IMR-90 (cell line): Measurements from ENCODE around the gene MPV17L. TPM values are rescaled to one million over a fixed set of nuclear protein-coding genes. Genes with fewer than 3 reads are reported as not detected.
"Not testable (repeated sequence)": the region's sequence is repeated elsewhere in the genome, so short reads cannot be mapped to it uniquely, and the experiment has no call there.

Source experiments
- ATAC-seq: fragments of 200-7000 bp; cut with Tn5 transposase; 2 replicates; pipeline ENCODE4 v1.9.1; 2020; ENCODE audit warnings: low read depth, mild to moderate bottlenecking, moderate library complexity
- BruUV-seq: library from RNA; stranded (reverse); fragments of 400-500 nt; replicated peaks from 2 replicates; lab custom pipeline; 2021; lab: Mats Ljungman, UMichigan
- CTCF ChIA-PET: fragments of 300-600 bp; formaldehyde crosslinking; extraction: SDS; loops from one replicate; lab custom pipeline; 2021; ENCODE audit warnings: antibody characterized with exemption; lab: Yijun Ruan, JAX
- POLR2A ChIA-PET: fragments of 300-600 bp; sonication (Branson Sonifier 250); formaldehyde crosslinking; loops from one replicate; lab custom pipeline; 2022; ENCODE audit warnings: antibody characterized with exemption; ENCODE audit not compliant: unreplicated experiment; lab: Charles Lee
- DNase-seq: peaks from one replicate; pipeline ENCODE4 v3.0.0; 2013
- H2AFZ ChIP-seq: replicated peaks from 2 replicates; pipeline ENCODE3; 2013; ENCODE audit warnings: low read length, mild to moderate bottlenecking; ENCODE audit not compliant: poor library complexity
- H2AK5ac ChIP-seq: 2 replicates; pipeline ENCODE4 v1.6.1; 2013; ENCODE audit warnings: low read depth, low read length, inconsistent platforms
- H2AK9ac ChIP-seq: replicated peaks from 2 replicates; pipeline ENCODE3; 2013; ENCODE audit warnings: mild to moderate bottlenecking, low read depth, low read length, moderate library complexity; ENCODE audit not compliant: poor library complexity
- H2BK120ac ChIP-seq: 2 replicates; pipeline ENCODE4 v1.6.1; 2013; ENCODE audit warnings: low read depth, low read length, inconsistent platforms
- H2BK15ac ChIP-seq: 3 replicates; pipeline ENCODE4 v1.6.1; 2013; ENCODE audit warnings: low read depth, low read length, inconsistent platforms
- H2BK20ac ChIP-seq: 2 replicates; pipeline ENCODE4 v1.6.1; 2013; ENCODE audit warnings: low read depth, mild to moderate bottlenecking, inconsistent platforms, low read length, moderate library complexity
- H2BK5ac ChIP-seq: 2 replicates; pipeline ENCODE4 v1.6.1; 2013; ENCODE audit warnings: mild to moderate bottlenecking, low read depth, low read length, inconsistent platforms; ENCODE audit not compliant: poor library complexity, severe bottlenecking
- H3K14ac ChIP-seq: replicated peaks from 2 replicates; pipeline ENCODE4 v1.6.1; 2013; ENCODE audit warnings: low read depth, low read length, inconsistent platforms
- H3K18ac ChIP-seq: 2 replicates; pipeline ENCODE4 v1.6.1; 2013; ENCODE audit warnings: low read depth, low read length, control low read depth
- H3K23ac ChIP-seq: 2 replicates; pipeline ENCODE4 v1.6.1; 2013; ENCODE audit warnings: low read depth, low read length, inconsistent platforms
- H3K27ac ChIP-seq: 2 replicates; pipeline ENCODE4 v1.5.1; 2013; ENCODE audit warnings: mild to moderate bottlenecking, control low read depth, low read length; ENCODE audit not compliant: insufficient read depth
- H3K27me3 ChIP-seq: 2 replicates; pipeline ENCODE4 v1.6.1; 2013; ENCODE audit warnings: low read length; ENCODE audit not compliant: control insufficient read depth, insufficient read depth
- H3K36me3 ChIP-seq: 2 replicates; pipeline ENCODE4 v1.6.1; 2013; ENCODE audit warnings: low read length, mixed read lengths; ENCODE audit not compliant: control insufficient read depth, insufficient read depth
- H3K4ac ChIP-seq: 2 replicates; pipeline ENCODE4 v1.6.1; 2013; ENCODE audit warnings: low read depth, low read length, inconsistent platforms
- H3K4me1 ChIP-seq: 2 replicates; pipeline ENCODE4 v1.6.1; 2013; ENCODE audit warnings: low read length, mixed read lengths; ENCODE audit not compliant: control insufficient read depth, insufficient read depth
- H3K4me2 ChIP-seq: 2 replicates; pipeline ENCODE4 v1.6.1; 2013; ENCODE audit warnings: low read depth, mild to moderate bottlenecking, control low read depth, low read length, moderate library complexity
- H3K4me3 ChIP-seq: 2 replicates; pipeline ENCODE4 v1.5.1; 2013; ENCODE audit warnings: low read depth, mild to moderate bottlenecking, control low read depth, low read length, moderate library complexity; ENCODE audit not compliant: insufficient read depth
- H3K56ac ChIP-seq: 2 replicates; pipeline ENCODE4 v1.6.1; 2013; ENCODE audit warnings: low read length, inconsistent platforms; ENCODE audit not compliant: insufficient read depth; ENCODE audit errors: extremely low read depth
- H3K79me1 ChIP-seq, 2 experiments: 2 replicates each; pipeline ENCODE4 v1.6.1; 2013; ENCODE audit warnings: low read length in 2 of 2, inconsistent platforms in 1 of 2, low read depth in 1 of 2
- H3K9ac ChIP-seq: 2 replicates; pipeline ENCODE4 v1.6.1; 2013; ENCODE audit warnings: low read depth, low read length, control low read depth
- H3K9me1 ChIP-seq: 2 replicates; pipeline ENCODE4 v1.6.1; 2013; ENCODE audit warnings: low read length, inconsistent platforms; ENCODE audit not compliant: insufficient read depth
- H3K9me3 ChIP-seq: 2 replicates; pipeline ENCODE4 v1.6.1; 2013; ENCODE audit warnings: low read length; ENCODE audit not compliant: control insufficient read depth, insufficient read depth
- H4K20me1 ChIP-seq: 2 replicates; pipeline ENCODE4 v1.6.1; 2013; ENCODE audit warnings: low read length, inconsistent platforms; ENCODE audit not compliant: insufficient read depth
- H4K5ac ChIP-seq: 2 replicates; pipeline ENCODE4 v1.6.1; 2013; ENCODE audit warnings: mild to moderate bottlenecking, low read depth, low read length, control low read depth
- H4K8ac ChIP-seq, 2 experiments: 2 replicates each; pipeline ENCODE4 v1.6.1; 2013; ENCODE audit warnings: low read depth in 2 of 2, low read length in 2 of 2, control low read depth in 1 of 2, inconsistent platforms in 1 of 2
- H4K91ac ChIP-seq: 2 replicates; pipeline ENCODE4 v1.6.1; 2013; ENCODE audit warnings: low read depth, low read length, inconsistent platforms; ENCODE audit not compliant: insufficient read depth
- BHLHE40 ChIP-seq: fragments of 150-350 bp; IDR thresholded peaks from 2 replicates; pipeline ENCODE4 v1.6.1; 2016; ENCODE audit warnings: mild to moderate bottlenecking, low read depth, low read length
- CEBPB ChIP-seq: IDR thresholded peaks from 2 replicates; pipeline ENCODE4 v1.6.1; 2012; ENCODE audit warnings: low read depth, low read length, improper control_type of control experiment
- FOS ChIP-seq: fragments of 150-350 bp; IDR thresholded peaks from 2 replicates; pipeline ENCODE4 v1.6.1; 2016; ENCODE audit warnings: low read depth, low read length
- WGBS, 2 experiments: methylation state at CpG; one replicate each; pipeline versions ENCODE4 v1.1.5 to v1.1.7; 2013; ENCODE audit warnings: missing lambda C conversion rate in 2 of 2; ENCODE audit not compliant: insufficient read length in 1 of 2; ENCODE audit errors: extremely low coverage in 2 of 2; 5-methylcytosine and 5-hydroxymethylcytosine counted together
- dilution Hi-C: fragments of 300-500 bp; cut with HindIII; formaldehyde crosslinking; loops from one replicate; pipeline ENCODE4 v1.14.3; 2018; ENCODE audit warnings: low sequenced_read_pairs; ENCODE audit not compliant: unreplicated experiment
- in situ Hi-C: fragments of 300-500 bp; cut with MboI; formaldehyde crosslinking; loops from 3 replicates; pipeline ENCODE4 v1.14.3; 2019; ENCODE audit warnings: low sequenced_read_pairs, inconsistent platforms, mixed read lengths
- intact Hi-C: fragments of 100-400 bp; cut with micrococcal nuclease; formaldehyde crosslinking; loops from 2 replicates; pipeline ENCODE4 v1.10.0; 2022
- polyA plus RNA-seq, 3 experiments: library from polyadenylated mRNA; depleted of rRNA; stranded (reverse); fragments of >200 nt; gene quantifications; 2 replicates each; pipeline ENCODE4 v1.2.3, GENCODE V29; 2012; ENCODE audit warnings: low replicate concordance in 1 of 3
- total RNA-seq: library from RNA; depleted of rRNA; stranded (reverse); fragments of >200 nt; gene quantifications from 2 replicates; pipeline ENCODE4 v1.2.3, GENCODE V29; 2012
- TF ChIP-seq, protein P1 (sequence below): fragments of 150-350 bp; IDR thresholded peaks from 2 replicates; pipeline ENCODE4 v1.6.1; 2016; ENCODE audit warnings: low read depth, mild to moderate bottlenecking, low read length, moderate library complexity, borderline replicate concordance
- TF ChIP-seq, protein P2 (sequence below): fragments of 150-350 bp; IDR thresholded peaks from 2 replicates; pipeline ENCODE4 v1.6.1; 2017; ENCODE audit warnings: mild to moderate bottlenecking, antibody characterized with exemption, low read length, low read depth

Gene MPV17L
- total and polyA plus RNA-seq, 2 of the 4 experiments (the other 2 are of a cell fraction): 0.03 TPM; not detected in 1

DNA sequence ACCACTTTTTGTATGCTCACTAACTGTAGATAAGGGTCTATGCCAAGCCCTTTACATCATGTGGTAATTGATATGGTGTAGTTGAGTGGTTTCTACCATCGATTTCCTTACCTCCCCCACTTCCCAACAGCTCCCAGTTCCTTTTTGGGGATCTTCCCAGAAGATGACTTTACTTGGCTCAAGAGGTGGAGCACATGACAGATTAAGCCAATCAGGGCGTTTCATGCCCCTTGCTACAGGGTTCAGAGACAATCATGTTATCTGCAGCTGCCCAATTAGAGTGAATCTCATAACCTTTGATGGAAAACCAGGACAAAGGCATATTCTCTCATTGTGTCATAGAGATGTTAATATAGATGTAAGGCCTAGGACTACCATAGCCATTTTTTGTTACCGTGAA lies 22.7 kb downstream of the MPV17L start:
- intact Hi-C loops: no loop called here
- Histone ChIP-seq H2AFZ (no peak overlapping the region), H4K8ac (no peak overlapping the region), H3K9me1 (no peaks in the 10 kb centered on the region), H4K91ac (no peak overlapping the region), H3K18ac (no peak overlapping the region), H3K14ac (no peak overlapping the region), H2BK20ac (no peak overlapping the region), H3K79me1 (no peaks in the 10 kb centered on the region), H3K36me3 (no peaks in the 10 kb centered on the region), H3K23ac (no peak overlapping the region), H2AK9ac (no peak overlapping the region), H4K5ac (no peak overlapping the region), H2BK5ac (no peak overlapping the region), H3K4ac (no peak overlapping the region), H2BK15ac (no peak overlapping the region), H3K27ac (no peak overlapping the region), H3K4me2 (no peak overlapping the region), H2BK120ac (no peak overlapping the region), H3K9ac (no peak overlapping the region), H2AK5ac (no peak overlapping the region), H3K4me3 (no peak overlapping the region), H4K20me1 (no peaks in the 10 kb centered on the region), H3K27me3 (no peaks in the 10 kb centered on the region; the same call in 1 of the 2 replicates), H3K56ac (no peak overlapping the region), H3K9me3 (no peaks in the 10 kb centered on the region), H3K4me1 (peaks cover 2% of the 10 kb centered on the region; the same call in 1 of the 2 replicates)
- in situ Hi-C loops: no loop called here
- DNase-seq (no peak), ATAC-seq (no peak)
- 60% methylated on average over 1 of the region's 3 CpGs; no CpG with 5 or more reads in 1 of the 2 experiments for WGBS, 2 experiments
- dilution Hi-C loops: no loop called here
- no peak for TF ChIP-seq FOS
- TF ChIP-seq BHLHE40: no peak
- TF ChIP-seq, protein P1, sequence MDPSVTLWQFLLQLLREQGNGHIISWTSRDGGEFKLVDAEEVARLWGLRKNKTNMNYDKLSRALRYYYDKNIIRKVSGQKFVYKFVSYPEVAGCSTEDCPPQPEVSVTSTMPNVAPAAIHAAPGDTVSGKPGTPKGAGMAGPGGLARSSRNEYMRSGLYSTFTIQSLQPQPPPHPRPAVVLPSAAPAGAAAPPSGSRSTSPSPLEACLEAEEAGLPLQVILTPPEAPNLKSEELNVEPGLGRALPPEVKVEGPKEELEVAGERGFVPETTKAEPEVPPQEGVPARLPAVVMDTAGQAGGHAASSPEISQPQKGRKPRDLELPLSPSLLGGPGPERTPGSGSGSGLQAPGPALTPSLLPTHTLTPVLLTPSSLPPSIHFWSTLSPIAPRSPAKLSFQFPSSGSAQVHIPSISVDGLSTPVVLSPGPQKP: no peak
- TF ChIP-seq, protein P2, sequence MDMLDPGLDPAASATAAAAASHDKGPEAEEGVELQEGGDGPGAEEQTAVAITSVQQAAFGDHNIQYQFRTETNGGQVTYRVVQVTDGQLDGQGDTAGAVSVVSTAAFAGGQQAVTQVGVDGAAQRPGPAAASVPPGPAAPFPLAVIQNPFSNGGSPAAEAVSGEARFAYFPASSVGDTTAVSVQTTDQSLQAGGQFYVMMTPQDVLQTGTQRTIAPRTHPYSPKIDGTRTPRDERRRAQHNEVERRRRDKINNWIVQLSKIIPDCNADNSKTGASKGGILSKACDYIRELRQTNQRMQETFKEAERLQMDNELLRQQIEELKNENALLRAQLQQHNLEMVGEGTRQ: peak; percentile 26; the same call in 1 of the 2 replicates
- no peak for TF ChIP-seq CEBPB
- no TSS peak for BruUV-seq
- CTCF ChIA-PET: interaction anchor here (0.6 kb wide), 2 partner anchors 15 to 63 kb away, joined by 3 to 4 read pairs; no protein-coding TSS in a partner anchor
- POLR2A ChIA-PET: no interaction called here

DNA sequence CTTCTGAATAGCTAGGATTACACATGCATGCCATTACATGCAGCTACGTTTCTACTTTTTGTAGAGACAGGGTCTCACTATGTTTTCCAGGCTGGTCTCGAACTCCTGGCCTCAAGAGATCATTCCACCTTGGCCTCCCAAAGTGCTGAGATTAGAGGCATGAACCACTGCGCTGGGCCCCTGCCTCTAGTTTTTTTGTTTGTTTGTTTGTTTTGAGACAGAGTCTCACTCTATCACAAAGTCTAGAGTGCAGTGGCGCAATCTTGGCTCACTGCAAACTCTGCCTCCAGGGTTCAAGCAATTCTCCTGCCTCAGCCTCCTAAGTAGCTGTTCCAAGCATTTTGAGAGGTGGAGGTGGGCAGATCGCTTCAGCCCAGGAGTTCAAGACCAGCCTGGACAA lies 26.1 kb downstream of the MPV17L start:
- H3K23ac ChIP-seq, H4K20me1 ChIP-seq, H4K8ac ChIP-seq, H3K9ac ChIP-seq, H2BK15ac ChIP-seq, H3K4ac ChIP-seq, H3K9me1 ChIP-seq, DNase-seq, H4K91ac ChIP-seq, H4K5ac ChIP-seq, H3K79me1 ChIP-seq, CTCF ChIA-PET, ATAC-seq, H3K18ac ChIP-seq, H2AK5ac ChIP-seq, H2BK5ac ChIP-seq, H3K27ac ChIP-seq, H3K56ac ChIP-seq, H2AFZ ChIP-seq, H3K4me3 ChIP-seq, H2BK20ac ChIP-seq, H3K27me3 ChIP-seq, H3K9me3 ChIP-seq, H3K4me2 ChIP-seq, H3K14ac ChIP-seq, H3K36me3 ChIP-seq, dilution Hi-C loops, H2AK9ac ChIP-seq, BruUV-seq, H3K4me1 ChIP-seq, H2BK120ac ChIP-seq, POLR2A ChIA-PET: not testable (repeated sequence)
- 20% methylated on average over 1 of the region's 5 CpGs; no CpG with 5 or more reads in 1 of the 2 experiments for WGBS, 2 experiments
- in situ Hi-C loops: loop anchor here (10.0 kb wide), 1 partner anchor 133 kb away; no protein-coding TSS in a partner anchor
- intact Hi-C loops: loop anchor here (10.0 kb wide), 1 partner anchor 283 kb away; no protein-coding TSS in a partner anchor
